Measurements from ENCODE around the gene FCHSD2.
"Not testable (repeated sequence)": the region's sequence is repeated elsewhere in the genome, so short reads cannot be mapped to it uniquely, and the experiment has no call there.

Gene FCHSD2

GRCh38 chr11:73139476-73140198, 2.5 kb downstream of the FCHSD2 start:
- Histone ChIP-seq H3K4me3 (ENCODE audit: low read depth in 1 of 2, low read length in 2 of 2) (peak overlapping the region in 1 of 2 experiments; percentile 70; a peak in 2 of 4 replicates), H2AFZ (ENCODE audit: low read depth, low read length) (no peak overlapping the region), H3K4me1 (ENCODE audit: insufficient read depth, low read length) (peaks cover 44% of the 10 kb centered on the region), H3K9ac (ENCODE audit: low read depth, low read length) (peak overlapping the region; percentile 74; the same call in 1 of the 2 replicates), H3K36me3 (ENCODE audit: insufficient read depth, low read length) (peaks cover 25% of the 10 kb centered on the region), H4K20me1 (ENCODE audit: insufficient read depth, low read length) (peaks cover 12% of the 10 kb centered on the region; the same call in 1 of the 2 replicates), H3K79me2 (ENCODE audit: insufficient read depth, low read length) (peaks cover 68% of the 10 kb centered on the region), H3K4me2 (ENCODE audit: insufficient read depth, low read length) (peak overlapping the region; percentile 89), H3K27me3 (ENCODE audit: insufficient read depth, low read length, poor library complexity) (no peaks in the 10 kb centered on the region), H3K9me3 (ENCODE audit: insufficient read depth, low read length, severe bottlenecking) (no peaks in the 10 kb centered on the region), H3K27ac (ENCODE audit: low read length) (no peak overlapping the region)
- ATAC-seq (ENCODE audit: insufficient read depth, low read depth) (no peak), DNase-seq (no peak)
- TF ChIP-seq CTCF (IDR thresholded peaks at IDR 0.05; ENCODE audit: borderline replicate concordance, extremely low read depth, low read length, poor library complexity, severe bottlenecking) (no peak), EZH2 (IDR thresholded peaks at IDR 0.05; ENCODE audit: borderline replicate concordance, low read depth, low read length, severe bottlenecking) (no peak)

- Histone ChIP-seq H3K9me3 (ENCODE audit: insufficient read depth, low read length, severe bottlenecking) (no peaks in the 10 kb centered on the region), H3K27me3 (ENCODE audit: insufficient read depth, low read length, poor library complexity) (no peaks in the 10 kb centered on the region), H3K4me2 (ENCODE audit: insufficient read depth, low read length) (peak overlapping the region; percentile 15; the same call in 1 of the 2 replicates), H2AFZ (ENCODE audit: low read depth, low read length) (no peak overlapping the region), H3K9ac (ENCODE audit: low read depth, low read length) (no peak overlapping the region), H3K4me3 (ENCODE audit: low read depth in 1 of 2, low read length in 2 of 2) (no peak overlapping the region), H3K79me2 (ENCODE audit: insufficient read depth, low read length) (peaks cover 81% of the 10 kb centered on the region), H3K36me3 (ENCODE audit: insufficient read depth, low read length) (peaks cover 40% of the 10 kb centered on the region), H3K27ac (ENCODE audit: low read length) (no peak overlapping the region), H3K4me1 (ENCODE audit: insufficient read depth, low read length) (peaks cover 32% of the 10 kb centered on the region), H4K20me1 (ENCODE audit: insufficient read depth, low read length) (peaks cover 12% of the 10 kb centered on the region; the same call in 1 of the 2 replicates)
- ATAC-seq (ENCODE audit: insufficient read depth, low read depth) (no peak), DNase-seq (no peak)
- no peak for TF ChIP-seq CTCF (IDR thresholded peaks at IDR 0.05; ENCODE audit: borderline replicate concordance, extremely low read depth, low read length, poor library complexity, severe bottlenecking)
- TF ChIP-seq EZH2 (IDR thresholded peaks at IDR 0.05; ENCODE audit: borderline replicate concordance, low read depth, low read length, severe bottlenecking) = no peak
Observed at GRCh38 chr11:73137944-73138274, 4.2 kb downstream of the FCHSD2 start.

GRCh38 chr11:73137262-73137943, 4.7 kb downstream of the FCHSD2 start:
- 0 out of 2 replicates have a peak overlapping the region, but pooled peaks have one; percentile 9 for H3K4me2 ChIP-seq (ENCODE audit: insufficient read depth, low read length)
- H2AFZ ChIP-seq (ENCODE audit: low read depth, low read length) = no peak overlapping the region
- peaks cover 85% of the 10 kb centered on the region for H3K79me2 ChIP-seq (ENCODE audit: insufficient read depth, low read length)
- peaks cover 30% of the 10 kb centered on the region for H3K4me1 ChIP-seq (ENCODE audit: insufficient read depth, low read length)
- no peaks in the 10 kb centered on the region for H3K9me3 ChIP-seq (ENCODE audit: insufficient read depth, low read length, severe bottlenecking)
- H3K36me3 ChIP-seq (ENCODE audit: insufficient read depth, low read length) = peaks cover 45% of the 10 kb centered on the region
- no peak overlapping the region for H3K4me3 ChIP-seq (ENCODE audit: low read depth in 1 of 2, low read length in 2 of 2)
- no peaks in the 10 kb centered on the region for H3K27me3 ChIP-seq (ENCODE audit: insufficient read depth, low read length, poor library complexity)
- H4K20me1 ChIP-seq (ENCODE audit: insufficient read depth, low read length) = peaks cover 12% of the 10 kb centered on the region; the same call in 1 of the 2 replicates
- H3K27ac ChIP-seq (ENCODE audit: low read length) = no peak overlapping the region
- ATAC-seq (ENCODE audit: insufficient read depth, low read depth) (no peak), DNase-seq (no peak)
- no peak overlapping the region for H3K9ac ChIP-seq (ENCODE audit: low read depth, low read length)
- peak; percentile 23 for TF ChIP-seq CTCF (IDR thresholded peaks at IDR 0.05; ENCODE audit: borderline replicate concordance, extremely low read depth, low read length, poor library complexity, severe bottlenecking)
- no peak for TF ChIP-seq EZH2 (IDR thresholded peaks at IDR 0.05; ENCODE audit: borderline replicate concordance, low read depth, low read length, severe bottlenecking)

GRCh38 chr11:73136722-73137121, 5.4 kb downstream of the FCHSD2 start:
- not testable (repeated sequence) for ATAC-seq (ENCODE audit: insufficient read depth, low read depth); H3K9ac ChIP-seq (ENCODE audit: low read depth, low read length); H3K9me3 ChIP-seq (ENCODE audit: insufficient read depth, low read length, severe bottlenecking); H3K4me3 ChIP-seq (ENCODE audit: low read depth in 1 of 2, low read length in 2 of 2); DNase-seq; H3K4me2 ChIP-seq (ENCODE audit: insufficient read depth, low read length); H3K27ac ChIP-seq (ENCODE audit: low read length); H3K27me3 ChIP-seq (ENCODE audit: insufficient read depth, low read length, poor library complexity); H2AFZ ChIP-seq (ENCODE audit: low read depth, low read length)
- H4K20me1 ChIP-seq (ENCODE audit: insufficient read depth, low read length) = peaks cover 12% of the 10 kb centered on the region; the same call in 1 of the 2 replicates
- peaks cover 52% of the 10 kb centered on the region for H3K36me3 ChIP-seq (ENCODE audit: insufficient read depth, low read length)
- H3K79me2 ChIP-seq (ENCODE audit: insufficient read depth, low read length) = peaks cover 89% of the 10 kb centered on the region
- H3K4me1 ChIP-seq (ENCODE audit: insufficient read depth, low read length) = peaks cover 30% of the 10 kb centered on the region

Measured in DND-41 (cell line).